SIG-M5 treated with dmso at 0.1 percent for 504 hours (cell line): ENCODE results near the gene LECT2.
A peak's percentile ranks its signal among the peaks of the same experiment; 100 is the strongest.

ENCODE experiments used
- DNase-seq: peaks from one replicate; lab custom pipeline; 2025; ENCODE audit not compliant: unreplicated experiment; lab: John Stamatoyannopoulos, UW

Gene LECT2

GRCh38 chr5:135954899-135955298, at the start of gene LECT2:
LECT2 (minus strand) TSS chr5:135954983; CDS start chr5:135954833, 150 bp downstream.
- no peak for DNase-seq

DNA sequence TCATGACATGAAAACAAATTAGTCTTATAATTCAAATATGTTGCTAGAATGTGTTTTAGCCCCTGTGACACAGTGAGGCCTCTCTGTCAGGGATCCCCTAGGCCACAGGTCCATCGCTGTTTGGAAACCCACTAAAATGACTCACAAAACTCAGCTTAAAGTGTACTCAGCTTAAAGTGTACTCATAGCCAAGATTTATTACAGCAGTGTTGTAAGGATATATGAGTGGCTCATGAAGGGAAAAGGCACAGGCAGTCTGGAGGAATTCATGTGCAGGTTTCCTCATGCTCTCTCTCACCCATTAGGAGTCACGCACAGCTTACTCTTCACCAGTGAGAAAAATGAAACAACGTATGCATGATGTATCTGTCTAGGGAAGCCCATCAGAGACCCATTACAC, 49.7 kb upstream of the LECT2 start:
- DNase-seq = no peak

DNA sequence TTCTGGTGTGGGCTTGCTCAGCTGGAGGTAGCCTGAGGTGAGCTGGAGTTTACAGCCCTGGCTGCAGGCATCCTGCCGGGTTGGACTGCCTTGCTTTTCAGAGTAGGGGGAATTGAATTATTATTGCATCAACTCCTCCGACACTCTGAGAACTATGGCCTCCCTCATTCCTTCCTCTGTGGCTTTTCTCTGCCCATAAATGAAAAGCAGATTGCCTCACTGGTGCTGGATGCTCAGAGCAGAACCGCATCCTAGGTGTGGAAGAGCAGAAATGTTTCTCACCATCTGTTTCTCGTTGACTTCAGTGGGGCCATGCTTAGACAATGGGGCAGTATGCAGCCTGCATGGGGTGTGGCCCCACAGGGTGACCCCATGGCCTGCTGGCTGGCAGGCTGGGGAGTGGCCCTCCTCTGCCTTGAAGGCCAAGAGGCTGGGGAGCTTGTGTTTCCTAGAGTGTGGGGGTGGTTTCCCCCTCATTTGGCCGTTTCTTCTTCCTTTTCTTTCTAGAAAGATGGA, 46.7 kb upstream of the LECT2 start:
- peak; percentile 92 for DNase-seq

GRCh38 chr5:136000932-136001331, 46.1 kb upstream of the LECT2 start:
- peak; percentile 56 for DNase-seq

GRCh38 chr5:136000147-136000546, 45.4 kb upstream of the LECT2 start:
- DNase-seq = no peak

GRCh38 chr5:135999406-136000139, 44.8 kb upstream of the LECT2 start:
- DNase-seq = peak; percentile 87

- no peak for DNase-seq
Measured at GRCh38 chr5:135998889-135999288, 44.1 kb upstream of the LECT2 start.

- no peak for DNase-seq
Measured at GRCh38 chr5:135997673-135998335, 43.0 kb upstream of the LECT2 start.

DNA sequence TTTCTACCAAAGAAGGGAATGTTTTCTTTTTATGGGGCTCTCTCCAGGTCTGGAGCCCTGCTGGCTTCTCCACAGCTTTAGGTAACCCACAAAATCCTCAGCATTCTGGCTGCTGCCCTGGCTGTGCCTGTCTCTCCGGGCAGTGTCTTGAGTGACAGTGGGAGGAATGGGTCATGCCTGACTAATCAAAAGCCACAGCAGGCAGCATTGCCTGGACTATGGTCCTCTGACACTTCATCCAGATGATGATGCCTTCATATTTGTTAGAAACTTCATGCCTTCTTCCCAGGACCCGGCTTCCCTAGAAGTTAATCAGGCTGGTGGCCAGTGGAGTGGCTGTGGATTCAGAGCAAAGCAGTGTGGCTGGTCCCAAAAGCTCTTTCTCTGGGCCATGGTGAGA, 41.8 kb upstream of the LECT2 start:
- no peak for DNase-seq

- no peak for DNase-seq
Measured at GRCh38 chr5:135995976-135996375, 41.2 kb upstream of the LECT2 start.

DNA sequence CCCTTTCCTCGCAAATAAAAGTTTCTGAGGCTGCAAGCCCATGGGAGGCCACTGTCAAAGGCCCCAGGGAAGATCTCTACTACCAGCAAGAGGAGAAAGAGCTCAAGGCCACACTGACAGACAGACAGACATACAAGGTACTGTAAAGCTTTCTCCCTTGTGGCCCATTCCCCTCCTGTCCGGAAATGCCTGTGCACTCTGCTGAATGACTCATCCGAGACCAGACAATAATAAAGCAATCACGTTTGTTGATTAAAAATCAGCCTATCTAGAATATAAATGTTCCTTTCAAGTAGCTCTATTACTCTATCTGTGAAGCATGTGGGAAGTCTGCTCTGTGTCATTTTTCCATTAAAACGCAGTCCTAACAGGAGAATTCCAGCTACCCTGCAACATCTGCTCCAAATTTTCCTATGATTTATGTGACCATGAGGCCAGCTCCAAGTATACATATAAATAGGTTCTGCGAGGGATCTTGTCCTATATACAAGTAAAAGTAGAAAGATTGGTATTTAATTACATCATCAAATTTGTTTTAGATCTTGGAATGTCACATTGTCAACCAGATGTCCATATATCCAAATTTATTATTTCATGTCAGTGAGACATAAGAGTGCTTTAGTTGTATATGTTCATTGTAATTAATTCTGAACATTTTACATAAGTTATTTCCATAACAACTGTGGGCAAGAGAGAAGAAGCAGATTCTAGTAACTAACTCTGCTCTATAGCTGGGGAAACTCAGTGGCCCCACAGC, 39.3 kb upstream of the LECT2 start:
- DNase-seq = no peak

GRCh38 chr5:135993335-135993879, 38.6 kb upstream of the LECT2 start:
- DNase-seq = no peak

DNA sequence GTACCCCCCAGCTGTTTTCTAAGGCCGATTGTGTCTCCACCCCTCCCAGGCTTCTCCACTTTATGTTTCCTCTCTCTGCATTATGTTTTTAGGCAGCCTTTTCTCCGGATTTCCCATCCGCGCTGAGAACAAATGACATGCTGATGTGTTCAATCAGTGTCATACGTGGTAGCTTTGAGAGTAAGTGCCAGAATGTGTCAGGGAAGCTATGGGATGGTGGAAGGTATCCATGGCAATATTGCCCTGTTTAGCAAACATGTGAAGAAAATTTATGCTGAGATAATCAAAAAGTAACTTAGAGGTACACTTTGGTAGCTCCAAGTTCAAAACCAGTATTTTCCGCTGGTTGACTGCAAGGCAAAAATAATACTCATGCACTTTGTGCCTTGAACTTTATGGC, 36.6 kb upstream of the LECT2 start:
- DNase-seq = no peak

DNA sequence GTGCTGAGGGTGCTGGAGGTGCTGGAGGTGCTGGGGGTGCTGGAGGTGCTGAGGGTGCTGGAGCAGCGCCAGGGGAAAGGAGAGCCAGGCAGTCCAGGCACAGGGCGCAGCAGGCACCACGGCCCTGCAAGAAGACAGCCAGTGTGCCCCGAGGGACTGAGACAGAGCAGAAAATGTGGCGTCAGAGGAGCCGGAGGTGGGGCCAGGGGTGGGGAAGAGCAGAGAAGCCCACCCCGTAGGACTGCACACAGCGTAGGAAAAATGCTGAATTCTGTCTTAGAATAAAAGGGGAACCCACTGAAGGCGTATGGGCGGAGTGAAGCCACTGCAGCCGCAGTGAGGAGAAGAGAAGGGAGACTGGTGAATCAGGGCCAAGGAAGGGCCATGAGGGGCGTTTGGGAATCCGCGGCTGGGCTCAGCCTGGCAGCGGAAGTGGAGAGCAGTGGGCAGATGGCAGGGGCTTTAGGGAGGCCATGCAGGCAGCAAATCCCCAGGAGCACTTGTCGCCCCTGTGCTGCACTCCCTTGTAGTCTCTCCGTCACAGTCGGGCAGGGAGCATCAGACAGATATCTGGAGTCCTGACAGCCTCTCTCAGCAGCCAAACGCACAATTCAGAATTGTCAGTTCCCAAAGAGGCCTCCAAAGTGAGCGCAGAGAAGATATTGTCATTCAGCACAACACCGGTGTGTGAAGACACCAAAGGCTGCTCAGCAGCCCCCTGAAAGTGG, 35.9 kb upstream of the LECT2 start:
- DNase-seq = no peak

DNA sequence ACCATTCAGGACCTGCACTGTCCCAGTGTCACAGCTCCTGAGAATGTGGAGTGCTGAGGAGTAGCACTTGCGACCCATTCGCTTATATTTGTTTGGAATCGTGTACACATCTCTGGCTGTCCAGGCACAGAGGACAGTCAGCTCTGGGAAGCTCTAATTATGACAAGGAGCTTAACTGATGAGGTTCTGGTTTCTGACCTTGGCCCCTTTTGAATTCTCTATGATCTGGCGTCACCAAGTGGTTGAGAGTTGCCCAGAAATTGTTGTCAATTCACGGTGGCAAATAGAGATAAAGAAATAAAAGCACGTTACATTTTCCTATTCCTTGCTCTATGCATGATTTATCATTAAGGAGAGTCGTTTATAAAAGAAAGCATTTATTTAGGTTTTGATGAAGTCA, 34.9 kb upstream of the LECT2 start:
- no peak for DNase-seq

DNA sequence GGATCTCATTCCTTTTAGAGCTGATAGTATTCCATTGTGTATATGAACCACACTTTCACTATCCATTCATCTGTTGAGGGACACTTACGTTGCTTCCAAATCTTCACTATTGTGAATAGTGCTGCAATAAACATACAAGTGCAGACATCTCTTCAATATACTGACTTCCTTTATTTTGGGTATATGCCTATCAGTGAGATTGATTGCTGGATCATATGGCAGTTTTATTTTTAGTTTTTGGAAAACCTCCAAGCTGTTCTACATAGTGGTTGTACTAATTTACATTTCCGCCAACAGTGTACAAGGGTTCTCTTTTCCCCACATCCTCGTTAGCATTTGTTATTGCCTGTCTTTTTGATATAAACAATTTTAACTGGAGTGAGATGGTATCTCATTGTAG, 33.8 kb upstream of the LECT2 start:
- DNase-seq = no peak

- DNase-seq = no peak
Measured at GRCh38 chr5:135986891-135987401, 32.2 kb upstream of the LECT2 start.

DNA sequence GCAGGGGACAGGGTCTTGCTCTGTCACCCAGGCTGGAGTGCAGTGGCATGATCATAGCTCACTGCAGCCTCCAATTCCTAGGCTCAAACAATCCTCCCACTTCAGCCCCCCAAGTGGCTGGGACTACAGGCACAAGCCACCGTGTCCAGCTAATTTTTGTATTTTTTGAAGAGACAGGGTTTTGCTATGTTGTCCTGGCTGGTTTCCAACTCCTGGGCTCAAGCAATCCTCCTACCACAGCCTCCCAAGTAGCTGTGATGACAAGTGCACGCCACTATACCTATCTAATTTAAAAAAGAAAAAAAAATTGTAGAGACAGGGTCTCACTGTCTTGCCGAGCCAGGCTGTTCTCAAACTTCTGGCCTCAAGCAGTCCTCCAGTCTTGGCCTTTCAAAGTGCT, 31.6 kb upstream of the LECT2 start:
- DNase-seq = no peak

- no peak for DNase-seq
Measured at GRCh38 chr5:135985951-135986350, 31.2 kb upstream of the LECT2 start.

- DNase-seq = no peak
Measured at GRCh38 chr5:135980620-135981019, 25.8 kb upstream of the LECT2 start.

DNA sequence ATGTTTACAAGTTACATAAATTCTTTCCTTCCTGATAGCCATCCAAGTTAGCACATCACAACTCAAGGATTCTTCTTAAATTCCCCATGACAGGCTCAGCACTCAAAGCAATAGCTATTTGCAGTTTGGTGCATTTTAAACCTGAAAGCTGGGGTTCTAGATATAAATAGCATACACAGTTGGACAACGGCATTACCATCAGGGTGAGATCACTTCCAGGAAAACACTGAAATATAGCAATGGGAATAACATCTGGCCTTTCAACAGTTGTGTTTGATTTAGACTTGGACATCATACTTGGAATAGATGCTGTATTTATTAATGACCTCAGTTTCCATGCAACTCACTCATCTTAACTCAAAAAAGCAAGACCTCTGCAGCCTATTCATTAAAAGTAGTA, 24.7 kb upstream of the LECT2 start:
- DNase-seq = no peak
